H1 (cell line): ENCODE measurements around the gene OPA3.

ENCODE experiments used
- ATF3 ChIP-seq: IDR thresholded peaks from 2 replicates; pipeline ENCODE4 v1.6.1; 2011; ENCODE audit warnings: low read depth, mild to moderate bottlenecking, low read length; ENCODE audit not compliant: insufficient read depth
- CHD2 ChIP-seq: IDR thresholded peaks from 2 replicates; pipeline ENCODE4 v1.6.1; 2012; ENCODE audit warnings: low read length, improper control_type of control experiment
- GTF2F1 ChIP-seq: IDR thresholded peaks from 2 replicates; pipeline ENCODE4 v1.6.1; 2012; ENCODE audit warnings: low read depth, low read length, improper control_type of control experiment, borderline replicate concordance
- JUN ChIP-seq: IDR thresholded peaks from 2 replicates; pipeline ENCODE4 v1.6.1; 2011; ENCODE audit warnings: low read depth, mild to moderate bottlenecking, improper control_type of control experiment, low read length
- MAX ChIP-seq: IDR thresholded peaks from 2 replicates; pipeline ENCODE4 v1.6.1; 2012; ENCODE audit warnings: inconsistent platforms
- POLR2A ChIP-seq, 2 experiments: IDR thresholded peaks; 1 replicate in 1 of 2; 2 replicates in 1 of 2; pipeline ENCODE4 v1.6.1; 2011; ENCODE audit warnings: low read depth in 2 of 2, low read length in 2 of 2, mild to moderate bottlenecking in 2 of 2; ENCODE audit errors: control extremely low read depth in 1 of 2
- POLR2AphosphoS5 ChIP-seq: IDR thresholded peaks from 2 replicates; pipeline ENCODE4 v1.6.1; 2011; ENCODE audit warnings: low read depth, low read length
- TF ChIP-seq, protein P1 (sequence below), 3 experiments: IDR thresholded peaks; 1 replicate in 2 of 3; 2 replicates in 1 of 3; pipeline versions ENCODE4 v1.5.1 to v1.6.1; 2011; ENCODE audit warnings: low read length in 3 of 3, mild to moderate bottlenecking in 3 of 3, inconsistent platforms in 2 of 3, low read depth in 1 of 3, moderate library complexity in 1 of 3; ENCODE audit not compliant: insufficient read depth in 1 of 3; ENCODE audit errors: control extremely low read depth in 1 of 3

GRCh38 chr19:45616704-45617017 lies 32.1 kb upstream of the OPA3 start:
- TF ChIP-seq CHD2 (no peak), ATF3 (no peak), JUN (no peak), MAX (no peak), GTF2F1 (no peak), POLR2A (IDR thresholded peaks at IDR 0.05; ENCODE audit: control extremely low read depth in 1 of 2, low read depth in 2 of 2, low read length in 2 of 2) (0 out of 3 replicates have a peak, but pooled peaks of 1 of the 2 experiments have one; percentile 36), POLR2AphosphoS5 (no peak)
- TF ChIP-seq, protein P1, sequence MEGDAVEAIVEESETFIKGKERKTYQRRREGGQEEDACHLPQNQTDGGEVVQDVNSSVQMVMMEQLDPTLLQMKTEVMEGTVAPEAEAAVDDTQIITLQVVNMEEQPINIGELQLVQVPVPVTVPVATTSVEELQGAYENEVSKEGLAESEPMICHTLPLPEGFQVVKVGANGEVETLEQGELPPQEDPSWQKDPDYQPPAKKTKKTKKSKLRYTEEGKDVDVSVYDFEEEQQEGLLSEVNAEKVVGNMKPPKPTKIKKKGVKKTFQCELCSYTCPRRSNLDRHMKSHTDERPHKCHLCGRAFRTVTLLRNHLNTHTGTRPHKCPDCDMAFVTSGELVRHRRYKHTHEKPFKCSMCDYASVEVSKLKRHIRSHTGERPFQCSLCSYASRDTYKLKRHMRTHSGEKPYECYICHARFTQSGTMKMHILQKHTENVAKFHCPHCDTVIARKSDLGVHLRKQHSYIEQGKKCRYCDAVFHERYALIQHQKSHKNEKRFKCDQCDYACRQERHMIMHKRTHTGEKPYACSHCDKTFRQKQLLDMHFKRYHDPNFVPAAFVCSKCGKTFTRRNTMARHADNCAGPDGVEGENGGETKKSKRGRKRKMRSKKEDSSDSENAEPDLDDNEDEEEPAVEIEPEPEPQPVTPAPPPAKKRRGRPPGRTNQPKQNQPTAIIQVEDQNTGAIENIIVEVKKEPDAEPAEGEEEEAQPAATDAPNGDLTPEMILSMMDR (IDR thresholded peaks at IDR 0.05; ENCODE audit: control extremely low read depth in 1 of 3, insufficient read depth in 1 of 3, low read depth in 1 of 3, low read length in 3 of 3): no peak
